Epidermal melanocyte (primary cell): ENCODE results near the gene CHMP1B.

ENCODE experiments used
- DNase-seq: peaks from one replicate; pipeline ENCODE4 v3.0.0; 2011; ENCODE audit warnings: low spot score; ENCODE audit not compliant: insufficient read length

CHMP1B gene

GRCh38 chr18:11901826-11902438 is 50.7 kb downstream of the CHMP1B start:
- DNase-seq: no peak

GRCh38 chr18:11902522-11903292 is 51.5 kb downstream of the CHMP1B start:
- DNase-seq: no peak
